ENCODE results near the gene DHX38. TPM values are rescaled to one million over a fixed set of nuclear protein-coding genes. Genes with fewer than 3 reads are reported as not detected.
"Not testable (repeated sequence)": the region's sequence is repeated elsewhere in the genome, so short reads cannot be mapped to it uniquely, and the experiment has no call there.

The DHX38 gene
- total RNA-seq, result 10 to 100 TPM; 93.6 to 98.3 TPM
- polyA plus RNA-seq, result 32.7 TPM

- H3K9me3 ChIP-seq (ENCODE audit: low read length), result no peaks in the 10 kb centered on the region
- H3K4me3 Mint-ChIP-seq, result peak within 1 kb of the TSS; percentile 93 to 100 (median 99)
- H3K4me1 Mint-ChIP-seq, result peaks cover 62 to 76% (median 73%) of the 10 kb centered on the region in 3 donors
- H3K27me3 Mint-ChIP-seq, result no peaks in the 10 kb centered on the region
- no peaks in the 10 kb centered on the region for H3K27me3 ChIP-seq (ENCODE audit: insufficient read depth, low read length, poor library complexity, severe bottlenecking)
- H3K4me1 ChIP-seq (ENCODE audit: insufficient read depth, low read length), result peaks cover 28% of the 10 kb centered on the region
- POLR2A ChIA-PET, result interaction anchor here (1.0 kb wide), 1 partner anchor 529 kb away, joined by 4 read pairs; no protein-coding TSS in a partner anchor
- no peaks in the 10 kb centered on the region for H3K9me3 Mint-ChIP-seq
- peak within 1 kb of the TSS; percentile 80 to 100 (median 99) for H3K27ac Mint-ChIP-seq
- H3K27ac ChIP-seq (ENCODE audit: low read depth, low read length), result peak within 1 kb of the TSS; percentile 95
- H3K4me3 ChIP-seq (ENCODE audit: low read length), result peak within 1 kb of the TSS; percentile 84
- CTCF ChIA-PET, result no interaction called here
- H3K36me3 Mint-ChIP-seq, result peaks cover 0 to 66% (median 20%) of the 10 kb centered on the region in 3 donors
- peak; percentile 80 to 94 (median 93) for DNase-seq
- peaks cover 36% of the 10 kb centered on the region for H3K36me3 ChIP-seq (ENCODE audit: insufficient read depth, low read length)
These were observed at the start of gene DHX38, which contains the start of gene TXNL4B for GRCh38 chr16:72093448-72094265. Gene DHX38, plus strand, starts transcription at chr16:72093847. Its CDS starts 2,311 bp downstream, at chr16:72096158. Gene TXNL4B, minus strand, starts transcription at chr16:72093620. Its CDS starts 2,871 bp downstream, at chr16:72090749.

- Histone ChIP-seq H3K9me3 (ENCODE audit: low read length) (no peaks in the 10 kb centered on the region), H3K27me3 (ENCODE audit: insufficient read depth, low read length, poor library complexity, severe bottlenecking) (no peaks in the 10 kb centered on the region), H3K36me3 (ENCODE audit: insufficient read depth, low read length) (no peaks in the 10 kb centered on the region), H3K4me1 (ENCODE audit: insufficient read depth, low read length) (no peaks in the 10 kb centered on the region), H3K27ac (ENCODE audit: low read depth, low read length) (no peak overlapping the region), H3K4me3 (ENCODE audit: low read length) (no peak overlapping the region)
- H3K27me3 Mint-ChIP-seq, result no peaks in the 10 kb centered on the region
- peaks cover 7 to 9% (median 9%) of the 10 kb centered on the region in 5 donors for H3K9me3 Mint-ChIP-seq
- CTCF ChIA-PET, result no interaction called here
- no peak for DNase-seq
- no peaks in the 10 kb centered on the region for H3K4me1 Mint-ChIP-seq
- no peak overlapping the region for H3K27ac Mint-ChIP-seq
- H3K36me3 Mint-ChIP-seq, result peaks cover 10 to 29% (median 19%) of the 10 kb centered on the region in 3 donors
- H3K4me3 Mint-ChIP-seq, result no peak overlapping the region
- POLR2A ChIA-PET, result no interaction called here
These were observed 49.4 kb upstream of the DHX38 start for GRCh38 chr16:72044296-72044695.

- Histone ChIP-seq H3K27ac (ENCODE audit: low read depth, low read length) (no peak overlapping the region), H3K4me3 (ENCODE audit: low read length) (no peak overlapping the region), H3K36me3 (ENCODE audit: insufficient read depth, low read length) (no peaks in the 10 kb centered on the region), H3K9me3 (ENCODE audit: low read length) (no peaks in the 10 kb centered on the region), H3K4me1 (ENCODE audit: insufficient read depth, low read length) (no peaks in the 10 kb centered on the region), H3K27me3 (ENCODE audit: insufficient read depth, low read length, poor library complexity, severe bottlenecking) (no peaks in the 10 kb centered on the region)
- H3K4me3 Mint-ChIP-seq, result no peak overlapping the region
- peaks cover 8 to 14% (median 14%) of the 10 kb centered on the region in 5 donors for H3K9me3 Mint-ChIP-seq
- no peaks in the 10 kb centered on the region for H3K4me1 Mint-ChIP-seq
- DNase-seq, result no peak
- ChIA-PET POLR2A (no interaction called here), CTCF (no interaction called here)
- H3K36me3 Mint-ChIP-seq, result peaks cover 10 to 29% (median 25%) of the 10 kb centered on the region in 3 donors
- no peaks in the 10 kb centered on the region for H3K27me3 Mint-ChIP-seq
- no peak overlapping the region for H3K27ac Mint-ChIP-seq
These were observed 48.8 kb upstream of the DHX38 start for GRCh38 chr16:72044825-72045359.

- Mint-ChIP-seq H3K4me3 (no peak overlapping the region), H3K9me3 (peaks cover 8 to 25% (median 19%) of the 10 kb centered on the region in 5 donors), H3K27me3 (no peaks in the 10 kb centered on the region), H3K36me3 (peaks cover 0 to 16% (median under 1%) of the 10 kb centered on the region in 3 donors), H3K4me1 (no peaks in the 10 kb centered on the region), H3K27ac (no peak overlapping the region)
- ChIA-PET POLR2A (no interaction called here), CTCF (no interaction called here)
- Histone ChIP-seq H3K9me3 (ENCODE audit: low read length) (no peaks in the 10 kb centered on the region), H3K27ac (ENCODE audit: low read depth, low read length) (no peak overlapping the region), H3K4me1 (ENCODE audit: insufficient read depth, low read length) (no peaks in the 10 kb centered on the region), H3K4me3 (ENCODE audit: low read length) (no peak overlapping the region), H3K36me3 (ENCODE audit: insufficient read depth, low read length) (no peaks in the 10 kb centered on the region), H3K27me3 (ENCODE audit: insufficient read depth, low read length, poor library complexity, severe bottlenecking) (no peaks in the 10 kb centered on the region)
- no peak for DNase-seq
These were observed 44.5 kb upstream of the DHX38 start for GRCh38 chr16:72049110-72049509.

GRCh38 chr16:72050769-72051464, 42.7 kb upstream of the DHX38 start:
- Histone ChIP-seq H3K4me3 (ENCODE audit: low read length) (no peak overlapping the region), H3K27me3 (ENCODE audit: insufficient read depth, low read length, poor library complexity, severe bottlenecking) (no peaks in the 10 kb centered on the region), H3K36me3 (ENCODE audit: insufficient read depth, low read length) (no peaks in the 10 kb centered on the region), H3K4me1 (ENCODE audit: insufficient read depth, low read length) (no peaks in the 10 kb centered on the region), H3K27ac (ENCODE audit: low read depth, low read length) (no peak overlapping the region), H3K9me3 (ENCODE audit: low read length) (no peaks in the 10 kb centered on the region)
- Mint-ChIP-seq H3K9me3 (peaks cover 8 to 25% (median 19%) of the 10 kb centered on the region in 5 donors), H3K27ac (no peak overlapping the region), H3K27me3 (no peaks in the 10 kb centered on the region), H3K4me3 (no peak overlapping the region), H3K4me1 (no peaks in the 10 kb centered on the region), H3K36me3 (peaks cover 0 to 16% (median 0%) of the 10 kb centered on the region in 3 donors)
- DNase-seq, result no peak
- CTCF ChIA-PET, result no interaction called here
- POLR2A ChIA-PET, result no interaction called here

GRCh38 chr16:72051818-72052217, 41.8 kb upstream of the DHX38 start:
- Histone ChIP-seq H3K4me3 (ENCODE audit: low read length) (no peak overlapping the region), H3K4me1 (ENCODE audit: insufficient read depth, low read length) (no peaks in the 10 kb centered on the region), H3K9me3 (ENCODE audit: low read length) (no peaks in the 10 kb centered on the region), H3K27ac (ENCODE audit: low read depth, low read length) (no peak overlapping the region), H3K27me3 (ENCODE audit: insufficient read depth, low read length, poor library complexity, severe bottlenecking) (no peaks in the 10 kb centered on the region), H3K36me3 (ENCODE audit: insufficient read depth, low read length) (no peaks in the 10 kb centered on the region)
- ChIA-PET CTCF (no interaction called here), POLR2A (no interaction called here)
- no peak for DNase-seq
- H3K36me3 Mint-ChIP-seq, result peaks cover 0 to 16% (median 0%) of the 10 kb centered on the region in 3 donors
- H3K9me3 Mint-ChIP-seq, result peaks cover 8 to 25% (median 19%) of the 10 kb centered on the region in 5 donors
- no peaks in the 10 kb centered on the region for H3K4me1 Mint-ChIP-seq
- H3K27me3 Mint-ChIP-seq, result no peaks in the 10 kb centered on the region
- H3K27ac Mint-ChIP-seq, result no peak overlapping the region
- H3K4me3 Mint-ChIP-seq, result no peak overlapping the region

- POLR2A ChIA-PET; H3K4me3 Mint-ChIP-seq; H3K27me3 Mint-ChIP-seq; H3K4me3 ChIP-seq (ENCODE audit: low read length); H3K36me3 ChIP-seq (ENCODE audit: insufficient read depth, low read length); H3K4me1 ChIP-seq (ENCODE audit: insufficient read depth, low read length); H3K27ac ChIP-seq (ENCODE audit: low read depth, low read length); DNase-seq; H3K9me3 ChIP-seq (ENCODE audit: low read length); H3K4me1 Mint-ChIP-seq; CTCF ChIA-PET; H3K27me3 ChIP-seq (ENCODE audit: insufficient read depth, low read length, poor library complexity, severe bottlenecking); H3K36me3 Mint-ChIP-seq: not testable (repeated sequence)
- peaks cover under 1 to 16% (median 9%) of the 10 kb centered on the region in 5 donors for H3K9me3 Mint-ChIP-seq
- peak within 1 kb of the TSS in 1 of 8 donors; percentile 14 for H3K27ac Mint-ChIP-seq
These were observed 39.3 kb upstream of the DHX38 start, which contains the start of gene HP for GRCh38 chr16:72054254-72054847. Gene HP, plus strand, starts transcription at chr16:72054505. Its CDS starts 148 bp downstream, at chr16:72054653.
